ENCODE results near the gene ADTRP. TPM values are rescaled to one million over a fixed set of nuclear protein-coding genes. Genes with fewer than 3 reads are reported as not detected.

Gene ADTRP, protein sequence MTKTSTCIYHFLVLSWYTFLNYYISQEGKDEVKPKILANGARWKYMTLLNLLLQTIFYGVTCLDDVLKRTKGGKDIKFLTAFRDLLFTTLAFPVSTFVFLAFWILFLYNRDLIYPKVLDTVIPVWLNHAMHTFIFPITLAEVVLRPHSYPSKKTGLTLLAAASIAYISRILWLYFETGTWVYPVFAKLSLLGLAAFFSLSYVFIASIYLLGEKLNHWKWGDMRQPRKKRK
- total RNA-seq = 10 to 100 TPM; 49.4 to 52.1 TPM

DNA sequence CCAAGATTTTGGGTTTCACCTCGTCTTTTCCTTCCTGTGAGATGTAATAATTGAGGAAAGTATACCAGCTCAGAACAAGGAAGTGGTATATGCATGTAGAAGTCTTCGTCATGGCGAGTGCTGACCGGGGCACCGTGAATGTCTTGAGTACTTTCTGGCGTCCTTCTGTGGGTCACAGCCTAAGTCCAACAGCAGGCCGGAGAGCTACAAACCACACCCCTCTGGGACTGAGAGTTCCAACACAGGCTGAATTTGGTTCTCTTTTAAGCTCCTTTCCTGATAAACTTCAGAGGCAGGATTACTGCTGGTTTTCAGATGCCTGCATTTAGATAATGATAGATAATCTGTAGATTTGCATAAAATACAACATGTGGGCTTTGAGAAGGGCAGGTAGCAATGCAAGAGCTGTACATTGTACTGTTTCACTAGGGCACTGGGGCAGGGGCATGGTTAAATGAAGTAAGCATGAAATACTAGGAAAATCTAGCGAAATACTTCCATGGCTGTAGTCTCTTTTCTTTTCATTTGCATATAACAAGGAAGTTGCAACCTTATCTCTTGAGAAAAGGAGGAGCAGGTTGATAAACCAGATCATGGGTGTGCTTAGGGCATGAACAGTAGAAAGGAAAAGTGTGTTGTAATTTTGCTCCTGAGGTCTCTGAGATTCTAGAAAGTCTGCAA, at the start of gene ADTRP:
ADTRP (minus strand) TSS at position 156 of the 681 bp plus-strand sequence; CDS start at position 112, 44 bp downstream.
- H3K27ac Mint-ChIP-seq = no peak within 1 kb of the TSS
- H3K9me3 Mint-ChIP-seq = no peaks in the 10 kb centered on the region
- no peaks in the 10 kb centered on the region for H3K36me3 Mint-ChIP-seq (ENCODE audit: low read depth)
- intact Hi-C loops (cut with micrococcal nuclease) = no loop called here
- no peaks in the 10 kb centered on the region for H3K4me1 Mint-ChIP-seq (ENCODE audit: low read depth)
- H3K4me3 Mint-ChIP-seq = no peak within 1 kb of the TSS
- H3K27me3 Mint-ChIP-seq (ENCODE audit: low read depth) = no peaks in the 10 kb centered on the region
- no peak for DNase-seq
- CTCF ChIA-PET = interaction anchor here (0.8 kb wide), 1 partner anchor 26 kb away, joined by 4 read pairs; no protein-coding TSS in a partner anchor

DNA sequence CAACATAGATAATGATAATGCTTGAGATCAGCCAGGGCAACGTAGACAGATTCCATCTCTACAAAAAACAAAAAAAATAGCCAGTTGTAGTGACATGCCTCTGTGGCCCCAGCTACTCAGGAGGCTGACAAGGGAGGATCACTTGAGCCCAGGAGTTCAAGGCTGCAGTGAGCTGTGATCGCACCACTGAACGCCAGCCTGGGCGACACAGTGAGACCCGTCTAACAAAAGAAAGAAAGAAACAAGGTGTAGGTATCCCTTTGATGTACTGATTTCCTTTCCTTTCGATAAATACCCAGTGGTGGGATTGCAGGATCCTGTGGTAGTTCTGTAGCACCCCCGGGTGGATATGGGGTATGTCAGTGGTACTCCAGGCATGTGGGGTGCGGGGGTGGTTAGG, 48.2 kb upstream of the ADTRP start:
- CTCF ChIA-PET = no interaction called here
- H3K9me3 Mint-ChIP-seq = no peaks in the 10 kb centered on the region
- H3K27me3 Mint-ChIP-seq (ENCODE audit: low read depth) = no peaks in the 10 kb centered on the region
- no peak overlapping the region for H3K27ac Mint-ChIP-seq
- intact Hi-C loops (cut with micrococcal nuclease) = no loop called here
- peaks cover 11% of the 10 kb centered on the region for H3K4me1 Mint-ChIP-seq (ENCODE audit: low read depth)
- H3K36me3 Mint-ChIP-seq (ENCODE audit: low read depth) = no peaks in the 10 kb centered on the region
- no peak for DNase-seq
- H3K4me3 Mint-ChIP-seq = no peak overlapping the region

DNA sequence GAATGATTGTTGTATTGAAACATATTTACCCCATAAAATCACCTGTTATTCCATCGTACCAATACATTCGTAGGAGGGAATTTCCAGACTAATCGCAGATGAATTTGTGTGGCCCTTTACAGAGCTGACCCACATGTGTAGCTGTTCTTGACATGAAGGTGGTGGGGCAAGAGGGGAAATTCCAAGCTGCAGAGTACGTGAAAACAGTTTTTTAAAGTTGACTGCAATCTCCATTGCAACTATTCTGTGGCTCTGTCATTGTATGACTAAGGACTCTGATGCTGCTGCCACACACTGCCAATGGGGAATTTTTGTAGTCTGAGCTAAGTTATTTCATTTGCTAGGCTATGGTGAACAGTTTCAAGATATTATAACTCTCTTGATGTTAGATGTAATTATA, 46.4 kb upstream of the ADTRP start:
- peak; percentile 55 for DNase-seq
- Mint-ChIP-seq H3K27me3 (ENCODE audit: low read depth) (no peaks in the 10 kb centered on the region), H3K4me1 (ENCODE audit: low read depth) (peaks cover 11% of the 10 kb centered on the region), H3K4me3 (no peak overlapping the region), H3K36me3 (ENCODE audit: low read depth) (no peaks in the 10 kb centered on the region), H3K9me3 (no peaks in the 10 kb centered on the region), H3K27ac (peak overlapping the region; percentile 65)
- CTCF ChIA-PET = interaction anchor here (0.6 to 0.8 kb wide), 3 partner anchors 33 to 465 kb away, joined by 3 read pairs; no protein-coding TSS in a partner anchor
- intact Hi-C loops (cut with micrococcal nuclease) = loop anchor here (2.0 to 5.0 kb wide), 2 partner anchors 92 to 123 kb away; no protein-coding TSS in a partner anchor

DNA sequence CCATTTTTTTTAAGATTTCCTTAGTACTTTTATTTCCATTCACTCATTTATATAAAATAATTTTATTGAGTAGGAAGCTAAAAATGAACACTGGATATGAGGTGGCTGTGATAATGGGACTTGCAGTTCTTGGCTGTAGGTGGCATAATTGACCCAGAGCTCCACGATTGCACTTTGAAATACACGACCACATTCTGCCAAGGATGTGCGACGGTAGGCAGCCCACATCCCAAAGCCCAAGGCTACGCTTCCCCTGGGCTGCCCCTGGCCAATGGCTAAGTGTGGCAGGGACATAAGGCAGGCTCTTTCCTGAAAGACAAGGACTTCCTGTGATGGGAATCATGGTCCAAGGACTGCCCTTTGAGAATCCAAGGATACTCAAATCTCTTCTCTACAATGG, 43.7 kb upstream of the ADTRP start:
- H3K4me3 Mint-ChIP-seq = no peak overlapping the region

DNA sequence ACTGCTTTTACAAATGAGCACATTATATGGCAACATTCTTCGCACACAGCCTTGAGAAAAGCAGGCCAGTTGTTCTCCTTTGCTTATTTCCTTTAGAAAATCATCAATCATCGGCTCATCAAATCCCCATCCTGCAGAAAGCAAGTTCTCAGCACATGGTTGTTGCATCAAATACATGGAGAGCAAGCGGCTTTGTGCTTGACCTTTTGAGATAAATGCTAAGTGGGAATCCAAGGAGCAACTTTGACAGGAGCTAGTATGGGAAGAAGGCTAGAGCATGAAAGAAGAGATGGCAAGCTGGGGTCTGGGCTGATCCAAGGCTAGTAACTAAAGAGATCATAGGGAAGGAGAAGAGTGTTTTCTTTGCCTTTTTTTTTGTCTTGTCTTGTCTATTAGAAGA, 43.2 kb upstream of the ADTRP start:
- CTCF ChIA-PET = interaction anchor here (0.7 to 1.3 kb wide), 3 partner anchors 16 to 412 kb away, joined by 3 to 4 read pairs (median 3); no protein-coding TSS in a partner anchor
- H3K4me1 Mint-ChIP-seq (ENCODE audit: low read depth) = peaks cover 11% of the 10 kb centered on the region
- no peak overlapping the region for H3K4me3 Mint-ChIP-seq
- DNase-seq = no peak
- peaks cover 2% of the 10 kb centered on the region for H3K9me3 Mint-ChIP-seq
- intact Hi-C loops (cut with micrococcal nuclease) = loop anchor here (1.0 to 5.0 kb wide), 3 partner anchors 119 to 468 kb away; no protein-coding TSS in a partner anchor
- no peaks in the 10 kb centered on the region for H3K36me3 Mint-ChIP-seq (ENCODE audit: low read depth)
- no peak overlapping the region for H3K27ac Mint-ChIP-seq
- H3K27me3 Mint-ChIP-seq (ENCODE audit: low read depth) = no peaks in the 10 kb centered on the region

More for the DNA sequence above, 43.7 kb upstream of the ADTRP start:
- H3K27me3 Mint-ChIP-seq (ENCODE audit: low read depth) = no peaks in the 10 kb centered on the region
- H3K27ac Mint-ChIP-seq = no peak overlapping the region
- peaks cover 2% of the 10 kb centered on the region for H3K9me3 Mint-ChIP-seq
- intact Hi-C loops (cut with micrococcal nuclease) = loop anchor here (1.0 to 5.0 kb wide), 3 partner anchors 120 to 467 kb away; no protein-coding TSS in a partner anchor
- DNase-seq = no peak
- CTCF ChIA-PET = interaction anchor here (0.7 to 1.3 kb wide), 3 partner anchors 16 to 412 kb away, joined by 3 to 4 read pairs (median 3); no protein-coding TSS in a partner anchor
- no peaks in the 10 kb centered on the region for H3K36me3 Mint-ChIP-seq (ENCODE audit: low read depth)
- peaks cover 11% of the 10 kb centered on the region for H3K4me1 Mint-ChIP-seq (ENCODE audit: low read depth)

DNA sequence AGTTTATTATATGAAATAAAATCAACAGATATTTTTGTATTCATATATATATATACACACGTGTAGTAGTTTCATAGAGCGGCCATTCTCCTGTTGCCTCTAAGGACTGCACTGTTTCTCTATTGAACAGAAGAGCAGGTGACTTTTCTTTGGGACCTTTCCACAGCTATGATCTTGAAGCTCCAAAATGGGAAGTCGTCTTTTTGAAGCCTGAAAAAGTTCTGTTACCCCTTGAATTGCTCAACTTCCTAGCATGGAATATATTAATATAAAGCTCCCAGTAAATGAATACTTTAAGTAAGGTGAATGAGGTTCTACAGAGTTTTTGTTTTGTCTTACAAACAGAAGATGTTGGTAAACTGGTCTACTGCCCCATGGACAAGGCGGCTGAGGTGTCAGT, 42.2 kb upstream of the ADTRP start:
- Mint-ChIP-seq H3K9me3 (peaks cover 2% of the 10 kb centered on the region), H3K4me3 (no peak overlapping the region), H3K36me3 (ENCODE audit: low read depth) (no peaks in the 10 kb centered on the region), H3K4me1 (ENCODE audit: low read depth) (peaks cover 11% of the 10 kb centered on the region), H3K27me3 (ENCODE audit: low read depth) (no peaks in the 10 kb centered on the region), H3K27ac (no peak overlapping the region)
- intact Hi-C loops (cut with micrococcal nuclease) = loop anchor here (5.0 kb wide), 1 partner anchor 119 kb away; no protein-coding TSS in a partner anchor
- CTCF ChIA-PET = no interaction called here
- DNase-seq = no peak

DNA sequence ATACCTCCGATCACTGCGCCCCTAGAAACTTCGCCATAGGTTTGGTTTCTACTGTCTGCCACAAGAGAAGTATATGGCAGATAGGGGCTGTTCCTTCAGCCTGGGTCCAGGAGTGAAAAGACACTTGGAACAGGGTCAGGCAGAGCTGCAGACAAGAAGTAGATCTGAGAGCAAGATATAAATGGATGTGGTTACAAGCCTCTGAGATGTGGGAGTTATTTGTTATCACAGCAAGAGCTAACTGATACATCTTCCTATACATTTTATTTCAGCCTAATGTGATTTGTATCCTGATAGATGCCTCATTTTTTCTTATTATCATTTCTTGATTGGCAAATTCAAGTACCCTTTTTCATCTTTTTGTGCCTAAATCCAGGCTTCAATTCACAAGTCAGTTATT, 40.9 kb upstream of the ADTRP start:
- Mint-ChIP-seq H3K9me3 (peaks cover 2% of the 10 kb centered on the region), H3K4me3 (no peak overlapping the region), H3K27ac (no peak overlapping the region), H3K27me3 (ENCODE audit: low read depth) (no peaks in the 10 kb centered on the region), H3K4me1 (ENCODE audit: low read depth) (peaks cover under 1% of the 10 kb centered on the region), H3K36me3 (ENCODE audit: low read depth) (no peaks in the 10 kb centered on the region)
- intact Hi-C loops (cut with micrococcal nuclease) = no loop called here
- no peak for DNase-seq
- CTCF ChIA-PET = no interaction called here

DNA sequence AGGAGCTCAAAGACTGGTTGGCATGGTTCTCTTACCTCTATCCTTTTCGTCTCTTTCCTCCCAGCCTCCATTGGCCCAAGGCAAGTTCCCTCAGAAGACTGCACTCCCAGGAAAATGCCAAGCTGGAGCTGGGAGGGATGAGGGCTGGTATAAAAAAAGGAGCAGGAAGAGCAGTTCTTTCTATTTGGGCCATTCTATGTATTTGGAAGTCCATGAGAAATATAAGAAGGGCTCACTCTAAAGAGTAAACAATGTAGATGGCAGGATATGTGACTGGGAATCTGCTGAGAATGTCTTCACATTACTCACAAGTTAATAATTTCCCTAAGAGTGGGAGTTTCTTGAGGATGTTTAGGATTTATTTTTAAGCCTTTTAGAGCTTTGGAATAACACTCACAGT, 36.6 kb upstream of the ADTRP start:
- CTCF ChIA-PET = interaction anchor here (1.0 kb wide), 1 partner anchor 20 kb away, joined by 3 read pairs; no protein-coding TSS in a partner anchor
- H3K27ac Mint-ChIP-seq = no peak overlapping the region
- H3K4me3 Mint-ChIP-seq = no peak overlapping the region
- DNase-seq = no peak
- H3K4me1 Mint-ChIP-seq (ENCODE audit: low read depth) = peaks cover 8% of the 10 kb centered on the region
- H3K36me3 Mint-ChIP-seq (ENCODE audit: low read depth) = no peaks in the 10 kb centered on the region
- H3K9me3 Mint-ChIP-seq = peaks cover 2% of the 10 kb centered on the region
- intact Hi-C loops (cut with micrococcal nuclease) = no loop called here
- no peaks in the 10 kb centered on the region for H3K27me3 Mint-ChIP-seq (ENCODE audit: low read depth)

DNA sequence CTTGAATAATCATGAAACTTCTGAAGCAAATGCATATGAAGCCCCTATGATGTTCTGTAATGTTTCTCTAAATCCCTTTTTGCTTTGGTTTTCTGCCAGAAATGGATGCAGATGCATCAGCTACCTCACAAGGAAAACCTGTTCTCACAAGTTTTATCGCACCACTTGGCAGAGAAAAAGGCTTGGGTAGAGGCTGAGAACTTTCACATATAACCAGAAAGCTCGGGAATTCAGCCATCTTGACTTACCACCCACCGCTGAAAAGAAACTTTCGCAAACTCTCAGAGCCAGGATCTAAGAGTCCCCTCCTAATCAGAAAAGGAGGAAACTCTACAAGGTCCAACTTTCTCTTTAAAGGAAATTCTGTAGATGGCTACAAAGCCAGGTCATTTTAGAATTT, 36.2 kb upstream of the ADTRP start:
- no peak overlapping the region for H3K4me3 Mint-ChIP-seq
- H3K27ac Mint-ChIP-seq = no peak overlapping the region
- CTCF ChIA-PET = interaction anchor here (1.0 kb wide), 2 partner anchors 9 to 20 kb away, joined by 3 read pairs; no protein-coding TSS in a partner anchor
- H3K4me1 Mint-ChIP-seq (ENCODE audit: low read depth) = peaks cover 8% of the 10 kb centered on the region
- intact Hi-C loops (cut with micrococcal nuclease) = no loop called here
- DNase-seq = no peak
- no peaks in the 10 kb centered on the region for H3K27me3 Mint-ChIP-seq (ENCODE audit: low read depth)
- peaks cover 2% of the 10 kb centered on the region for H3K9me3 Mint-ChIP-seq
- no peaks in the 10 kb centered on the region for H3K36me3 Mint-ChIP-seq (ENCODE audit: low read depth)

DNA sequence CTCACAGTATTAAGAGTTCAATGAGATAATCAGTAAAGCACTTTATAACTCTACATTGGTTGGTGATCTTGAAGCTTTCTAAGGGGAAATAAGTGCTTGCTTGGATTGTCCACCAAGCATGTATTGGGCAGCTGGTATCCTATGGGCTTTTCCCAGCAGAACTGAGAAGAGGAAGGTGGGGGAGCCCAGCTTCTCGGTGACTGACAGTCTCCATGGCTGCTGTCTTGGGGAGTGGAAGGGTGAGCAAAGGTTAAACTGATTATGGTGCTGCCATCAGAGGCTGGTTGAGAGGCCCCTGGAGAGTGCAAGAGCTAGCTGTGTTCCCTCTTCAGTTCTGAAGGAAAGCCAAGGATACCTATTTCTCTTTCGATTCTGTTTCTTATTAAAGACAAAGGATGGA, 35.5 kb upstream of the ADTRP start:
- DNase-seq = no peak
- H3K27ac Mint-ChIP-seq = no peak overlapping the region
- intact Hi-C loops (cut with micrococcal nuclease) = no loop called here
- no peaks in the 10 kb centered on the region for H3K36me3 Mint-ChIP-seq (ENCODE audit: low read depth)
- no peaks in the 10 kb centered on the region for H3K27me3 Mint-ChIP-seq (ENCODE audit: low read depth)
- CTCF ChIA-PET = interaction anchor here (1.0 kb wide), 1 partner anchor 10 kb away, joined by 3 read pairs; no protein-coding TSS in a partner anchor
- peaks cover 8% of the 10 kb centered on the region for H3K4me1 Mint-ChIP-seq (ENCODE audit: low read depth)
- H3K4me3 Mint-ChIP-seq = no peak overlapping the region
- H3K9me3 Mint-ChIP-seq = no peaks in the 10 kb centered on the region

DNA sequence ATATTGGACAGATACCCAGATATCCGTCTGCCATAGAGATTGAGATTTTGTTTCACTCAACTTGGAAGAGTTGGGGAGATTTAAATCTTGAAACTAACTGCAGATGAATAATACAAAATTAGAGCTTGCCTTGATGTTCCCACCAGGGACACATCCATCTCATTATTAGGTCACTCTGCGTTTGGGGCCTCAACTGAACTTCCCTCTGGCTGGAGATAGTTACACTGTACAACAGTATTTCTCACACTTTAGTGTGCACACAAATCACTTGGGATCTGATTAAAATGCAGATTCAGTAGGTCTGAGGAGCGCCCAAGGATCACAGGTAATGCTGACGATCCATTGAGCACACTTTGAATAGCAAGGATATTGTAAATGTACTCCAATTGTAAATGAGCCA, 35.0 kb upstream of the ADTRP start:
- H3K9me3 Mint-ChIP-seq = peaks cover 2% of the 10 kb centered on the region
- H3K4me3 Mint-ChIP-seq = no peak overlapping the region
- no peak overlapping the region for H3K27ac Mint-ChIP-seq
- no peak for DNase-seq
- H3K4me1 Mint-ChIP-seq (ENCODE audit: low read depth) = peaks cover 8% of the 10 kb centered on the region
- no peaks in the 10 kb centered on the region for H3K36me3 Mint-ChIP-seq (ENCODE audit: low read depth)
- no peaks in the 10 kb centered on the region for H3K27me3 Mint-ChIP-seq (ENCODE audit: low read depth)
- CTCF ChIA-PET = interaction anchor here (1.1 kb wide), 1 partner anchor 12 kb away, joined by 3 read pairs; no protein-coding TSS in a partner anchor
- intact Hi-C loops (cut with micrococcal nuclease) = no loop called here

DNA sequence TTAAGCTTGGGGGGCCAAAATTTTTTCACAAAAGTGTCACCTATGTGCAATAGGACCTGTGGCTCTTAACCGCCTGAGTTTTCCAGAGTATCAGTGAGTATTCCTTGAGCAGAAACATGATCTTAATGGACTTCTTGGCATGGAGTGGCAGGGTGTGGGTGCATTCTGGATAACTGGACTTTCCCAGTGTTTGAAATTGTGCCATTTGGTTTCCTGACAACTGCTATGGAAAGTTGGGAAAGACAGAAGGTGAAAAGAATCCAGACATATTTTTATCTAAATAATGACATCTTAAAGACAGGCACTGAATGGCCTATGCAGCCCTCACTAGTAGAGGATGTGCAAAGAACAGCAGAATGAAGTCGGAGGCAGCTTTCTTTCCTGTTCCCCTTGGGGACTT, 34.3 kb upstream of the ADTRP start:
- peaks cover 2% of the 10 kb centered on the region for H3K9me3 Mint-ChIP-seq
- H3K4me3 Mint-ChIP-seq = no peak overlapping the region
- no peaks in the 10 kb centered on the region for H3K27me3 Mint-ChIP-seq (ENCODE audit: low read depth)
- intact Hi-C loops (cut with micrococcal nuclease) = no loop called here
- H3K27ac Mint-ChIP-seq = no peak overlapping the region
- peaks cover 8% of the 10 kb centered on the region for H3K4me1 Mint-ChIP-seq (ENCODE audit: low read depth)
- H3K36me3 Mint-ChIP-seq (ENCODE audit: low read depth) = no peaks in the 10 kb centered on the region
- CTCF ChIA-PET = interaction anchor here (1.1 kb wide), 1 partner anchor 13 kb away, joined by 3 read pairs; no protein-coding TSS in a partner anchor
- DNase-seq = no peak

All from activated naive CD4-positive, alpha-beta T cell treated with anti-CD3 and anti-CD28 coated beads for 36 hours (primary cell).